Liver (tissue), 9 donors: ENCODE data around the gene SIPA1L3. TPM values are rescaled to one million over a fixed set of nuclear protein-coding genes. Genes with fewer than 3 reads are reported as not detected.

Experiments
- DNase-seq: peaks from one replicate; pipeline ENCODE4 v3.0.0-alpha.2; 2017; ENCODE audit warnings: low spot score
- H3K27ac ChIP-seq, 2 donors: one replicate each; pipeline ENCODE4 v1.7.0; 2013; ENCODE audit warnings: inconsistent platforms in 2 of 2, low read length in 2 of 2, control low read depth in 1 of 2, low read depth in 1 of 2, mild to moderate bottlenecking in 1 of 2
- H3K27me3 ChIP-seq, 4 donors: one replicate each; pipeline versions ENCODE4 v1.6.1 to v1.7.0; 2013; ENCODE audit warnings: low read length in 3 of 4, inconsistent platforms in 1 of 4, mild to moderate bottlenecking in 1 of 4, moderate library complexity in 1 of 4; ENCODE audit not compliant: control insufficient read depth in 4 of 4, insufficient read depth in 4 of 4
- H3K36me3 ChIP-seq, 4 donors: one replicate each; pipeline versions ENCODE4 v1.6.1 to v1.7.0; 2013; ENCODE audit warnings: low read length in 3 of 4, mild to moderate bottlenecking in 3 of 4, low read depth in 1 of 4, moderate library complexity in 1 of 4; ENCODE audit not compliant: control insufficient read depth in 4 of 4, insufficient read depth in 3 of 4
- H3K4me1 ChIP-seq, 4 donors: one replicate each; pipeline versions ENCODE4 v1.6.1 to v1.7.0; 2013; ENCODE audit warnings: low read length in 3 of 4, mild to moderate bottlenecking in 3 of 4, moderate library complexity in 1 of 4; ENCODE audit not compliant: control insufficient read depth in 4 of 4, insufficient read depth in 4 of 4
- H3K4me3 ChIP-seq, 3 donors: one replicate each; pipeline versions ENCODE4 v1.6.1 to v1.7.0; 2013; ENCODE audit warnings: low read length in 3 of 3, control low read depth in 1 of 3, low read depth in 1 of 3, mild to moderate bottlenecking in 1 of 3
- H3K9ac ChIP-seq, 2 donors: one replicate each; pipeline ENCODE4 v1.7.0; 2013; ENCODE audit warnings: low read length in 2 of 2, mild to moderate bottlenecking in 2 of 2, moderate library complexity in 2 of 2, control low read depth in 1 of 2, low read depth in 1 of 2
- H3K9me3 ChIP-seq, 4 donors: one replicate each; pipeline versions ENCODE4 v1.6.1 to v1.7.0; 2013; ENCODE audit warnings: low read length in 3 of 4; ENCODE audit not compliant: control insufficient read depth in 4 of 4
- EGR1 ChIP-seq, 2 donors: IDR thresholded peaks; 2 replicates each; pipeline ENCODE4 v1.6.1; 2016 to 2018; ENCODE audit warnings: antibody characterized with exemption in 2 of 2, low read depth in 2 of 2
- FOXA1 ChIP-seq: IDR thresholded peaks from 2 replicates; pipeline ENCODE4 v1.6.1; 2016; ENCODE audit warnings: antibody characterized with exemption
- FOXA2 ChIP-seq: IDR thresholded peaks from 2 replicates; pipeline ENCODE4 v1.6.1; 2016; ENCODE audit warnings: antibody characterized with exemption
- GABPA ChIP-seq, 2 donors: IDR thresholded peaks in 1 of 2; conservative IDR thresholded peaks in 1 of 2; 2 replicates each; pipeline ENCODE4 v1.6.1; 2016; ENCODE audit warnings: antibody characterized with exemption in 2 of 2, mild to moderate bottlenecking in 1 of 2, moderate library complexity in 1 of 2
- HNF4A ChIP-seq, 2 donors: conservative IDR thresholded peaks; 2 replicates each; pipeline ENCODE4 v1.6.1; 2016; ENCODE audit warnings: antibody characterized with exemption in 2 of 2, mild to moderate bottlenecking in 2 of 2
- JUND ChIP-seq, 2 donors: IDR thresholded peaks; 2 replicates each; pipeline ENCODE4 v1.6.1; 2016; ENCODE audit warnings: antibody characterized with exemption in 2 of 2
- NR2F2 ChIP-seq: IDR thresholded peaks from 2 replicates; pipeline ENCODE4 v1.6.1; 2016; ENCODE audit warnings: antibody characterized with exemption
- RAD21 ChIP-seq, 2 donors: IDR thresholded peaks; 2 replicates each; pipeline ENCODE4 v1.6.1; 2016; ENCODE audit warnings: antibody characterized with exemption in 2 of 2, mild to moderate bottlenecking in 2 of 2
- RXRA ChIP-seq, 2 donors: IDR thresholded peaks; 2 replicates each; pipeline ENCODE4 v1.6.1; 2017 to 2018; ENCODE audit warnings: antibody characterized with exemption in 2 of 2, mild to moderate bottlenecking in 1 of 2
- SP1 ChIP-seq: IDR thresholded peaks from 2 replicates; pipeline ENCODE4 v1.6.1; 2018; ENCODE audit warnings: antibody characterized with exemption, mild to moderate bottlenecking
- TAF1 ChIP-seq: conservative IDR thresholded peaks from 2 replicates; pipeline ENCODE4 v1.6.1; 2016; ENCODE audit warnings: antibody characterized with exemption, mild to moderate bottlenecking
- YY1 ChIP-seq: IDR thresholded peaks from 2 replicates; pipeline ENCODE4 v1.6.1; 2016; ENCODE audit warnings: antibody characterized with exemption, mild to moderate bottlenecking
- WGBS: extraction: QIAGEN DNeasy Blood & Tissue Kit; methylation state at CpG from one replicate; pipeline ENCODE4 v1.1.7; 2013; 5-methylcytosine and 5-hydroxymethylcytosine counted together
- polyA plus RNA-seq, 2 donors: library from polyadenylated mRNA; stranded (reverse) in 1 of 2; unstranded in 1 of 2; fragments of 200-250 nt in 1 of 2; fragments of >200 nt in 1 of 2; fragmentation: Nextera tagmentation in 1 of 2; extraction: Ambion mirVana in 1 of 2; gene quantifications; one replicate each; pipeline versions ENCODE4 v1.2.1 to v1.2.3, GENCODE V29; 2013 to 2015
- total RNA-seq, 2 donors: library from RNA; depleted of rRNA; stranded (reverse); fragments of >200 nt; gene quantifications; one replicate each; pipeline ENCODE4 v1.2.3, GENCODE V29; 2014
- TF ChIP-seq, protein P1 (sequence below): IDR thresholded peaks from 2 replicates; pipeline ENCODE4 v1.6.1; 2016; ENCODE audit warnings: antibody characterized with exemption
- TF ChIP-seq, protein P2 (sequence below): IDR thresholded peaks from 2 replicates; pipeline ENCODE4 v1.6.1; 2016; ENCODE audit warnings: antibody characterized with exemption
- TF ChIP-seq, protein P3 (sequence below): IDR thresholded peaks from 2 replicates; pipeline ENCODE4 v1.6.1; 2016; ENCODE audit warnings: antibody characterized with exemption, mild to moderate bottlenecking
- TF ChIP-seq, protein P4 (sequence below): fragments of 150-350 bp; IDR thresholded peaks from 2 replicates; pipeline ENCODE4 v1.5.1; 2017; ENCODE audit warnings: improper control_type of control experiment, low read depth, low read length; ENCODE audit not compliant: missing input control
- donor health status: healthy.
- donor health status: healthy.
- donor health status: healthy.
- donor health status: healthy.
- donor health status: healthy.

SIPA1L3 gene
- total and polyA plus RNA-seq, 4 donors = 2.4 to 10.0 (median 4.4) TPM

DNA sequence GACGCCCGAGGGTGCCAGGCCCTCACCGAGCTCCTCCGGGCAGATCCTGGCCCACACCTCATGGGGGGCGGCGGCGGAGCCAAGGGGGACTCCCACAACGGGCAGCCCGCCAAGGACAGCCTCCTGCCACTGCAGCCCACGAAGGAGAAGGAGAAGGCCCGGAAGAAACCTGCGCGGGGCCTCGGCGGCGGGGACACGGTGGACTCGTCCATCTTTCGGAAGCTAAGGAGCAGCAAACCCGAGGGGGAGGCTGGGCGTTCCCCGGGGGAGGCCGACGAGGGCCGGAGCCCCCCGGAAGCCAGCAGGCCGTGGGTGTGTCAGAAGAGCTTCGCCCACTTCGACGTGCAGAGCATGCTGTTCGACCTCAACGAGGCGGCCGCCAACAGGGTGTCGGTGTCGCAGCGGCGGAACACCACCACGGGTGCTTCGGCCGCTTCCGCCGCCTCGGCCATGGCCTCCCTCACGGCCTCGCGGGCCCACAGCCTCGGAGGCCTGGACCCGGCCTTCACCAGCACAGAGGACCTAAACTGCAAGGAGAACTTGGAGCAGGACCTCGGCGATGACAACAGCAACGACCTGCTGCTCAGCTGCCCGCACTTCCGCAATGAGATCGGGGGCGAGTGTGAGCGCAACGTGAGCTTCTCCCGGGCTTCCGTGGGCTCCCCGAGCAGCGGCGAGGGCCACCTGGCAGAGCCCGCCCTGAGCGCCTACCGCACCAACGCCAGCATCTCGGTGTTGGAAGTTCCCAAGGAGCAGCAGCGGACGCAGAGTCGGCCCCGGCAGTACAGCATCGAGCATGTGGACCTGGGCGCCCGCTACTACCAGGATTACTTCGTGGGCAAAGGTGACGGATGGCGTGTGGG is 175.5 kb downstream of the SIPA1L3 start:
- Histone ChIP-seq H3K36me3 (peaks cover 0 to 15% (median 3%) of the 10 kb centered on the region in 4 donors), H3K9me3 (no peaks in the 10 kb centered on the region), H3K4me1 (no peaks in the 10 kb centered on the region), H3K9ac (no peak overlapping the region), H3K27ac (no peak overlapping the region), H3K4me3 (no peak overlapping the region), H3K27me3 (no peaks in the 10 kb centered on the region)
- no peak for DNase-seq
- TF ChIP-seq FOXA2 = no peak
- TF ChIP-seq, protein P1, sequence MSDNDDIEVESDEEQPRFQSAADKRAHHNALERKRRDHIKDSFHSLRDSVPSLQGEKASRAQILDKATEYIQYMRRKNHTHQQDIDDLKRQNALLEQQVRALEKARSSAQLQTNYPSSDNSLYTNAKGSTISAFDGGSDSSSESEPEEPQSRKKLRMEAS = no peak
- TF ChIP-seq, protein P2, sequence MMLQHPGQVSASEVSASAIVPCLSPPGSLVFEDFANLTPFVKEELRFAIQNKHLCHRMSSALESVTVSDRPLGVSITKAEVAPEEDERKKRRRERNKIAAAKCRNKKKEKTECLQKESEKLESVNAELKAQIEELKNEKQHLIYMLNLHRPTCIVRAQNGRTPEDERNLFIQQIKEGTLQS = no peak
- TF ChIP-seq, protein P3, sequence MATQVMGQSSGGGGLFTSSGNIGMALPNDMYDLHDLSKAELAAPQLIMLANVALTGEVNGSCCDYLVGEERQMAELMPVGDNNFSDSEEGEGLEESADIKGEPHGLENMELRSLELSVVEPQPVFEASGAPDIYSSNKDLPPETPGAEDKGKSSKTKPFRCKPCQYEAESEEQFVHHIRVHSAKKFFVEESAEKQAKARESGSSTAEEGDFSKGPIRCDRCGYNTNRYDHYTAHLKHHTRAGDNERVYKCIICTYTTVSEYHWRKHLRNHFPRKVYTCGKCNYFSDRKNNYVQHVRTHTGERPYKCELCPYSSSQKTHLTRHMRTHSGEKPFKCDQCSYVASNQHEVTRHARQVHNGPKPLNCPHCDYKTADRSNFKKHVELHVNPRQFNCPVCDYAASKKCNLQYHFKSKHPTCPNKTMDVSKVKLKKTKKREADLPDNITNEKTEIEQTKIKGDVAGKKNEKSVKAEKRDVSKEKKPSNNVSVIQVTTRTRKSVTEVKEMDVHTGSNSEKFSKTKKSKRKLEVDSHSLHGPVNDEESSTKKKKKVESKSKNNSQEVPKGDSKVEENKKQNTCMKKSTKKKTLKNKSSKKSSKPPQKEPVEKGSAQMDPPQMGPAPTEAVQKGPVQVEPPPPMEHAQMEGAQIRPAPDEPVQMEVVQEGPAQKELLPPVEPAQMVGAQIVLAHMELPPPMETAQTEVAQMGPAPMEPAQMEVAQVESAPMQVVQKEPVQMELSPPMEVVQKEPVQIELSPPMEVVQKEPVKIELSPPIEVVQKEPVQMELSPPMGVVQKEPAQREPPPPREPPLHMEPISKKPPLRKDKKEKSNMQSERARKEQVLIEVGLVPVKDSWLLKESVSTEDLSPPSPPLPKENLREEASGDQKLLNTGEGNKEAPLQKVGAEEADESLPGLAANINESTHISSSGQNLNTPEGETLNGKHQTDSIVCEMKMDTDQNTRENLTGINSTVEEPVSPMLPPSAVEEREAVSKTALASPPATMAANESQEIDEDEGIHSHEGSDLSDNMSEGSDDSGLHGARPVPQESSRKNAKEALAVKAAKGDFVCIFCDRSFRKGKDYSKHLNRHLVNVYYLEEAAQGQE = no peak
- TF ChIP-seq EGR1 (IDR thresholded peaks at IDR 0.05; ENCODE audit: low read depth in 2 of 2) = no peak
- no peak for TF ChIP-seq TAF1
- no peak for TF ChIP-seq RXRA (IDR thresholded peaks at IDR 0.05)
- no peak for TF ChIP-seq HNF4A (conservative IDR thresholded peaks at IDR 0.05)
- no peak for TF ChIP-seq SP1
- no peak for TF ChIP-seq GABPA (IDR thresholded peaks at IDR 0.05 in 1 of 2, conservative IDR thresholded peaks at IDR 0.05 in 1 of 2)
- TF ChIP-seq NR2F2 = no peak
- TF ChIP-seq RAD21 (IDR thresholded peaks at IDR 0.05) = no peak
- no peak for TF ChIP-seq YY1
- WGBS = 98% methylated on average over 78 of the region's 78 CpGs

DNA sequence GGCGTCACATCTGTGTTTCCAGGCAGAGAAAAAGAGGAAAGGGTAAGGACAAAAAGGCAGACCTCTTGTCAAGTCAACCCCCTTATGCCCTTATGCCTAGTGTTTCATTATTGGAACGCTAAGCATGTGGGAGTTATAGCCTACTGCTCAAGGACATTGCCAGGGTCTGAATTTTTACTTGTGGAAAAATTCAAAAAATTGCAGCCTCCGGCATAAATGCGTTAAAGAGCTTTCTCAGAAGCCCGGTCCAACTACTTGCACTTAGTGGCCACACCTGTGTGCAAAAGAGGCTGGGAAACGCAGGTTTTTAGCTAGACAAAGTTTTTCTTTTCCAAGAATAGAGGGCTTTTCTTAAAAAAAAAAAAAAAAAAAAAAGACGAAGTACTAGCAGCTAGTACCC is 177.2 kb downstream of the SIPA1L3 start:
- TF ChIP-seq GABPA (IDR thresholded peaks at IDR 0.05 in 1 of 2, conservative IDR thresholded peaks at IDR 0.05 in 1 of 2) = no peak
- no peak for TF ChIP-seq SP1
- TF ChIP-seq EGR1 (IDR thresholded peaks at IDR 0.05; ENCODE audit: low read depth in 2 of 2) = no peak
- TF ChIP-seq RAD21 (IDR thresholded peaks at IDR 0.05) = no peak
- TF ChIP-seq, protein P3 = no peak
- TF ChIP-seq FOXA1 = no peak
- TF ChIP-seq, protein P2 = no peak
- TF ChIP-seq YY1 = no peak
- TF ChIP-seq HNF4A (conservative IDR thresholded peaks at IDR 0.05) = no peak
- TF ChIP-seq JUND (IDR thresholded peaks at IDR 0.05) = no peak
- TF ChIP-seq, protein P4, sequence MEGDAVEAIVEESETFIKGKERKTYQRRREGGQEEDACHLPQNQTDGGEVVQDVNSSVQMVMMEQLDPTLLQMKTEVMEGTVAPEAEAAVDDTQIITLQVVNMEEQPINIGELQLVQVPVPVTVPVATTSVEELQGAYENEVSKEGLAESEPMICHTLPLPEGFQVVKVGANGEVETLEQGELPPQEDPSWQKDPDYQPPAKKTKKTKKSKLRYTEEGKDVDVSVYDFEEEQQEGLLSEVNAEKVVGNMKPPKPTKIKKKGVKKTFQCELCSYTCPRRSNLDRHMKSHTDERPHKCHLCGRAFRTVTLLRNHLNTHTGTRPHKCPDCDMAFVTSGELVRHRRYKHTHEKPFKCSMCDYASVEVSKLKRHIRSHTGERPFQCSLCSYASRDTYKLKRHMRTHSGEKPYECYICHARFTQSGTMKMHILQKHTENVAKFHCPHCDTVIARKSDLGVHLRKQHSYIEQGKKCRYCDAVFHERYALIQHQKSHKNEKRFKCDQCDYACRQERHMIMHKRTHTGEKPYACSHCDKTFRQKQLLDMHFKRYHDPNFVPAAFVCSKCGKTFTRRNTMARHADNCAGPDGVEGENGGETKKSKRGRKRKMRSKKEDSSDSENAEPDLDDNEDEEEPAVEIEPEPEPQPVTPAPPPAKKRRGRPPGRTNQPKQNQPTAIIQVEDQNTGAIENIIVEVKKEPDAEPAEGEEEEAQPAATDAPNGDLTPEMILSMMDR = no peak
- no peak overlapping the region for H3K9ac ChIP-seq
- no peaks in the 10 kb centered on the region for H3K9me3 ChIP-seq
- no peak overlapping the region for H3K4me3 ChIP-seq
- H3K27me3 ChIP-seq = no peaks in the 10 kb centered on the region
- 98% methylated on average over 7 of the region's 7 CpGs for WGBS
- H3K27ac ChIP-seq = no peak overlapping the region
- H3K36me3 ChIP-seq = peaks cover under 1 to 20% (median 5%) of the 10 kb centered on the region in 4 donors
- H3K4me1 ChIP-seq = no peaks in the 10 kb centered on the region
- DNase-seq = no peak
